ENCODE data around the gene UROC1. TPM values are rescaled to one million over a fixed set of nuclear protein-coding genes. Genes with fewer than 3 reads are reported as not detected.

The UROC1 gene
- total and polyA plus RNA-seq, 2 donors (not counting 1 experiment from before 2014, with no cell fraction given): not detected

DNA sequence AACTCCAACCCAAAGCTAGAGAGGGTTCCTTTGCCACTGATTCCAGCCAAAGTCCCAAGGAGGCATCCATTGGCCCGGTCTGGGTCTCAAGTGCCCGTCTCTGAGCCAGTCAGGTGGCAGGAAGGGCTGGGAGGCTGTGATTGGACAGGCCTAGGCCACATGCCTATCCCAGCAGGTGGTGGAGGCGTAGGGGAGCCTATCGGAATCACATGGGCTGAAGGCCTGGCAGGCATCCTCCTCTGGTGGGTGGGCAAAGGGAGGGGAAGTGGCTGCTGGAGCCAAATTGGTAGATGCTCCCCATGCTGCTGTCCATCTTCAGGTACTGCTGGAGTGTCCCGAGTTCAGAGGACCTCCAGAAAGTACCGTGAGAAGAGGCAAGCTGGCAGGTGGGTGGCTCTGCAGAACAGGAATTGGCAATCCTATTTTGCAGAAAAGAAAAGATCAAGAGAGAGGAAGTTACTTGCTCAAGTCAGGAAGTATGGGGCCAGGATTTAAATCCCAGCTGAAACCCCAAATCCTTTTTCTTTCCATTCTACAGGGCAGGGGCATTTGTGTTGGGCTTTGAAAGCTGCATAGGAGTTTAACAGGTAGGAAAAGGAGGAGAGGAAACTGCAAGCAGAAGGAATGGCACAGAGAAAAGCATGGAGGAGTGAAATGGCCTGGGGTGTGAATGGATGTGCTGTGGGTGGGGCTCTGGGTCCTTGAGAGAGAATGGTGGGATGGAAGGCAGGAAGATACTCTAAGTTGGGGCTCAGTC is 10.1 kb upstream of the UROC1 start:
- Histone ChIP-seq H3K36me3 (replicated peaks in 1 of 2; ENCODE audit: control extremely low read depth in 1 of 2, control insufficient read depth in 1 of 2, extremely low read depth in 1 of 2, insufficient read depth in 2 of 2, low read length in 1 of 2) (no peaks in the 10 kb centered on the region), H3K4me1 (ENCODE audit: control insufficient read depth in 2 of 2, insufficient read depth in 2 of 2, low read length in 2 of 2) (peaks cover 0 to 14% of the 10 kb centered on the region in 2 donors), H3K9ac (ENCODE audit: low read length) (no peak overlapping the region), H4K20me1 (ENCODE audit: control insufficient read depth, insufficient read depth, low read length, poor library complexity, severe bottlenecking) (no peaks in the 10 kb centered on the region), H3K9me3 (ENCODE audit: control extremely low read depth in 1 of 3, control insufficient read depth in 2 of 3, insufficient read depth in 1 of 3, low read length in 2 of 3) (peaks cover 0 to 4% (median 0%) of the 10 kb centered on the region in 3 donors), H3K4me3 (ENCODE audit: control extremely low read depth in 1 of 5, extremely low read depth in 1 of 5, insufficient read depth in 1 of 5, low read depth in 2 of 5, low read length in 4 of 5) (no peak overlapping the region), H3K4me2 (replicated peaks; ENCODE audit: low read depth, low read length, poor library complexity, severe bottlenecking) (no peak overlapping the region), H3K27ac (ENCODE audit: low read length in 2 of 2) (no peak overlapping the region), H3K27me3 (replicated peaks in 1 of 4; ENCODE audit: control extremely low read depth in 1 of 4, control insufficient read depth in 3 of 4, insufficient read depth in 4 of 4, low read length in 3 of 4) (peaks cover 0 to 30% (median 8%) of the 10 kb centered on the region in 4 experiments), H3K79me2 (ENCODE audit: control insufficient read depth, insufficient read depth, low read length) (no peaks in the 10 kb centered on the region), H2AFZ (ENCODE audit: insufficient read depth, low read depth, low read length, poor library complexity, severe bottlenecking) (no peak overlapping the region)
- ChIA-PET CTCF (no interaction called here), POLR2A (no interaction called here)
- Mint-ChIP-seq H3K4me3 (no peak overlapping the region), H3K4me1 (no peaks in the 10 kb centered on the region), H3K9me3 (ENCODE audit: insufficient read depth) (no peaks in the 10 kb centered on the region), H3K27ac (no peak overlapping the region), H3K27me3 (peaks cover 28% of the 10 kb centered on the region)
- DNase-seq: no peak
- WGBS (ENCODE audit: insufficient coverage): 67% methylated on average over 6 of the region's 6 CpGs
- intact Hi-C loops (cut with micrococcal nuclease): no loop called here
- ATAC-seq (ENCODE audit: low read depth): no peak
- no peak for TF ChIP-seq EZH2 (IDR thresholded peaks at IDR 0.05; ENCODE audit: borderline replicate concordance, insufficient read depth, low read depth, low read length, poor library complexity, severe bottlenecking)
- TF ChIP-seq, protein P1, sequence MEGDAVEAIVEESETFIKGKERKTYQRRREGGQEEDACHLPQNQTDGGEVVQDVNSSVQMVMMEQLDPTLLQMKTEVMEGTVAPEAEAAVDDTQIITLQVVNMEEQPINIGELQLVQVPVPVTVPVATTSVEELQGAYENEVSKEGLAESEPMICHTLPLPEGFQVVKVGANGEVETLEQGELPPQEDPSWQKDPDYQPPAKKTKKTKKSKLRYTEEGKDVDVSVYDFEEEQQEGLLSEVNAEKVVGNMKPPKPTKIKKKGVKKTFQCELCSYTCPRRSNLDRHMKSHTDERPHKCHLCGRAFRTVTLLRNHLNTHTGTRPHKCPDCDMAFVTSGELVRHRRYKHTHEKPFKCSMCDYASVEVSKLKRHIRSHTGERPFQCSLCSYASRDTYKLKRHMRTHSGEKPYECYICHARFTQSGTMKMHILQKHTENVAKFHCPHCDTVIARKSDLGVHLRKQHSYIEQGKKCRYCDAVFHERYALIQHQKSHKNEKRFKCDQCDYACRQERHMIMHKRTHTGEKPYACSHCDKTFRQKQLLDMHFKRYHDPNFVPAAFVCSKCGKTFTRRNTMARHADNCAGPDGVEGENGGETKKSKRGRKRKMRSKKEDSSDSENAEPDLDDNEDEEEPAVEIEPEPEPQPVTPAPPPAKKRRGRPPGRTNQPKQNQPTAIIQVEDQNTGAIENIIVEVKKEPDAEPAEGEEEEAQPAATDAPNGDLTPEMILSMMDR (IDR thresholded peaks at IDR 0.05): no peak

GRCh38 chr3:126527006-126527405 is 9.4 kb upstream of the UROC1 start:
- H3K27ac Mint-ChIP-seq: no peak overlapping the region
- peaks cover 0 to 14% of the 10 kb centered on the region in 2 donors for H3K4me1 ChIP-seq (ENCODE audit: control insufficient read depth in 2 of 2, insufficient read depth in 2 of 2, low read length in 2 of 2)
- no peak overlapping the region for H2AFZ ChIP-seq (ENCODE audit: insufficient read depth, low read depth, low read length, poor library complexity, severe bottlenecking)
- CTCF ChIA-PET: no interaction called here
- H3K4me2 ChIP-seq (replicated peaks; ENCODE audit: low read depth, low read length, poor library complexity, severe bottlenecking): no peak overlapping the region
- peaks cover 0 to 4% (median 0%) of the 10 kb centered on the region in 3 donors for H3K9me3 ChIP-seq (ENCODE audit: control extremely low read depth in 1 of 3, control insufficient read depth in 2 of 3, insufficient read depth in 1 of 3, low read length in 2 of 3)
- H3K36me3 ChIP-seq (replicated peaks in 1 of 2; ENCODE audit: control extremely low read depth in 1 of 2, control insufficient read depth in 1 of 2, extremely low read depth in 1 of 2, insufficient read depth in 2 of 2, low read length in 1 of 2): no peaks in the 10 kb centered on the region
- no peak overlapping the region for H3K27ac ChIP-seq (ENCODE audit: low read length in 2 of 2)
- H3K4me3 ChIP-seq (ENCODE audit: control extremely low read depth in 1 of 5, extremely low read depth in 1 of 5, insufficient read depth in 1 of 5, low read depth in 2 of 5, low read length in 4 of 5): no peak overlapping the region
- H4K20me1 ChIP-seq (ENCODE audit: control insufficient read depth, insufficient read depth, low read length, poor library complexity, severe bottlenecking): no peaks in the 10 kb centered on the region
- no peaks in the 10 kb centered on the region for H3K79me2 ChIP-seq (ENCODE audit: control insufficient read depth, insufficient read depth, low read length)
- POLR2A ChIA-PET: no interaction called here
- peaks cover 0 to 32% (median 8%) of the 10 kb centered on the region in 4 experiments for H3K27me3 ChIP-seq (replicated peaks in 1 of 4; ENCODE audit: control extremely low read depth in 1 of 4, control insufficient read depth in 3 of 4, insufficient read depth in 4 of 4, low read length in 3 of 4)
- peaks cover 33% of the 10 kb centered on the region for H3K27me3 Mint-ChIP-seq
- no peak for DNase-seq
- no peaks in the 10 kb centered on the region for H3K4me1 Mint-ChIP-seq
- WGBS (ENCODE audit: insufficient coverage): 66% methylated on average over 4 of the region's 7 CpGs
- no peak for ATAC-seq (ENCODE audit: low read depth)
- intact Hi-C loops (cut with micrococcal nuclease): no loop called here
- H3K9ac ChIP-seq (ENCODE audit: low read length): no peak overlapping the region
- no peak overlapping the region for H3K4me3 Mint-ChIP-seq
- H3K9me3 Mint-ChIP-seq (ENCODE audit: insufficient read depth): no peaks in the 10 kb centered on the region
- no peak for TF ChIP-seq EZH2 (IDR thresholded peaks at IDR 0.05; ENCODE audit: borderline replicate concordance, insufficient read depth, low read depth, low read length, poor library complexity, severe bottlenecking)
- TF ChIP-seq, protein P1 (IDR thresholded peaks at IDR 0.05): no peak
